PC-3 (cell line): ENCODE measurements around the gene ROGDI. TPM values are rescaled to one million over a fixed set of nuclear protein-coding genes. Genes with fewer than 3 reads are reported as not detected.

Experiments used
- ATAC-seq: fragments of 200-7000 bp; cut with Tn5 transposase; 2 replicates; pipeline ENCODE4 v1.9.1; 2020; ENCODE audit warnings: mild to moderate bottlenecking, moderate library complexity
- BruUV-seq: library from RNA; stranded (reverse); fragments of 400-500 nt; replicated peaks from 2 replicates; lab custom pipeline; 2021; lab: Mats Ljungman, UMichigan
- CTCF ChIA-PET: fragments of 300-600 bp; sonication (Branson Sonifier 250); formaldehyde crosslinking; loops from one replicate; lab custom pipeline; 2022; ENCODE audit warnings: antibody characterized with exemption; lab: Charles Lee
- POLR2A ChIA-PET: fragments of 300-600 bp; sonication (Branson Sonifier 250); formaldehyde crosslinking; loops from one replicate; lab custom pipeline; 2022; ENCODE audit warnings: antibody characterized with exemption; ENCODE audit not compliant: unreplicated experiment; lab: Charles Lee
- DNase-seq: peaks from one replicate; pipeline ENCODE4 v3.0.0-alpha.2; 2015
- H2AFZ ChIP-seq: fragments of 300-600 bp; sonication (generic); 2 replicates; pipeline ENCODE4 v1.6.0; 2016; ENCODE audit warnings: antibody characterized with exemption, low read length
- H3F3A ChIP-seq: fragments of 300-600 bp; sonication (generic); one replicate; pipeline ENCODE4 v1.6.0; 2017; ENCODE audit warnings: antibody characterized with exemption, low read length, control low read depth, mild to moderate bottlenecking; ENCODE audit not compliant: unreplicated experiment
- H3K27ac ChIP-seq: fragments of 300-600 bp; sonication (generic); 2 replicates; pipeline ENCODE4 v1.5.1; 2016; ENCODE audit warnings: mild to moderate bottlenecking, low read length
- H3K27me3 ChIP-seq: fragments of 300-600 bp; sonication (generic); 2 replicates; pipeline ENCODE4 v1.6.1; 2016; ENCODE audit warnings: low read length, mixed read lengths
- H3K36me3 ChIP-seq: fragments of 300-600 bp; sonication (generic); 2 replicates; pipeline ENCODE4 v1.6.1; 2016; ENCODE audit warnings: low read depth, mixed run types, low read length, mixed read lengths
- H3K4me1 ChIP-seq: fragments of 300-600 bp; sonication (generic); 2 replicates; pipeline ENCODE4 v1.5.1; 2016; ENCODE audit warnings: low read length; ENCODE audit not compliant: insufficient read depth
- H3K4me2 ChIP-seq: fragments of 300-600 bp; sonication (generic); 2 replicates; pipeline ENCODE4 v1.6.0; 2016; ENCODE audit warnings: low read length
- H3K4me3 ChIP-seq: fragments of 300-600 bp; sonication (generic); 2 replicates; pipeline ENCODE4 v1.5.1; 2016; ENCODE audit warnings: mild to moderate bottlenecking, low read length, mixed read lengths
- H3K79me2 ChIP-seq: fragments of 300-600 bp; sonication (generic); 2 replicates; pipeline ENCODE4 v1.6.1; 2017; ENCODE audit warnings: low read length, mixed read lengths
- H3K9ac ChIP-seq: fragments of 300-600 bp; sonication (generic); 2 replicates; pipeline ENCODE4 v1.6.0; 2016; ENCODE audit warnings: mild to moderate bottlenecking, low read length
- H3K9me2 ChIP-seq: fragments of 300-600 bp; sonication (generic); replicated peaks from 2 replicates; pipeline ENCODE4 v1.6.1; 2016; ENCODE audit warnings: mixed run types, low read length, mixed read lengths
- H3K9me3 ChIP-seq: fragments of 300-600 bp; sonication (generic); 2 replicates; pipeline ENCODE4 v1.6.1; 2016; ENCODE audit warnings: low read length, mixed read lengths
- H4K20me1 ChIP-seq: fragments of 300-600 bp; sonication (generic); 2 replicates; pipeline ENCODE4 v1.6.1; 2016; ENCODE audit warnings: low read length, mixed read lengths
- CTCF ChIP-seq: fragments of 300-600 bp; sonication (generic); conservative IDR thresholded peaks from 2 replicates; pipeline ENCODE4 v1.5.1; 2017; ENCODE audit warnings: antibody characterized with exemption, low read depth, mild to moderate bottlenecking, low read length
- EZH2 ChIP-seq: fragments of 300-600 bp; sonication (generic); IDR thresholded peaks from one replicate; pipeline ENCODE4 v1.6.1; 2017; ENCODE audit warnings: antibody characterized with exemption, mild to moderate bottlenecking, low read length; ENCODE audit not compliant: unreplicated experiment
- EZH2phosphoT487 ChIP-seq: fragments of 300-600 bp; sonication (generic); IDR thresholded peaks from 2 replicates; pipeline ENCODE4 v1.6.1; 2018; ENCODE audit warnings: mild to moderate bottlenecking, antibody characterized with exemption, low read length, borderline replicate concordance
- intact Hi-C: fragments of 100-400 bp; cut with micrococcal nuclease; formaldehyde crosslinking; loops from 2 replicates; pipeline ENCODE4 v1.9.0; 2023
- total RNA-seq: library from RNA; depleted of rRNA; stranded (reverse); fragments of >200 nt; gene quantifications from 2 replicates; pipeline ENCODE4 v1.2.3, GENCODE V29; 2014

Gene ROGDI
- total RNA-seq, 1 experiment from 2014 or later: 23.3 TPM

- H3K27me3 ChIP-seq: no peaks in the 10 kb centered on the region
- intact Hi-C loops: no loop called here
- ATAC-seq: no peak
- CTCF ChIA-PET: no interaction called here
- H3K9ac ChIP-seq: no peak overlapping the region
- BruUV-seq: no TSS peak
- H3K4me2 ChIP-seq: no peak overlapping the region
- no peaks in the 10 kb centered on the region for H4K20me1 ChIP-seq
- H3K36me3 ChIP-seq: peaks cover 9% of the 10 kb centered on the region; the same call in 1 of the 2 replicates
- no peaks in the 10 kb centered on the region for H3K4me1 ChIP-seq
- H3K9me3 ChIP-seq: no peaks in the 10 kb centered on the region
- no peak overlapping the region for H3K4me3 ChIP-seq
- TF ChIP-seq EZH2 (no peak), EZH2phosphoT487 (no peak), CTCF (no peak)
- DNase-seq: no peak
- POLR2A ChIA-PET: no interaction called here
- H3K79me2 ChIP-seq: 0 out of 2 replicates have a peak, but pooled peaks cover 9% of the 10 kb centered on the region
- H2AFZ ChIP-seq: no peak overlapping the region
- H3F3A ChIP-seq: no peaks in the 10 kb centered on the region
- H3K9me2 ChIP-seq: no peaks in the 10 kb centered on the region
- H3K27ac ChIP-seq: no peak overlapping the region
These were observed 30.4 kb upstream of the ROGDI start for GRCh38 chr16:4832698-4833343.

- Histone ChIP-seq H3K9me2 (no peaks in the 10 kb centered on the region), H3K79me2 (0 out of 2 replicates have a peak, but pooled peaks cover 9% of the 10 kb centered on the region), H3F3A (no peaks in the 10 kb centered on the region), H3K9ac (no peak overlapping the region), H2AFZ (no peak overlapping the region), H3K4me2 (no peak overlapping the region), H3K4me3 (no peak overlapping the region), H4K20me1 (no peaks in the 10 kb centered on the region), H3K9me3 (no peaks in the 10 kb centered on the region), H3K4me1 (no peaks in the 10 kb centered on the region), H3K36me3 (peaks cover 17% of the 10 kb centered on the region; the same call in 1 of the 2 replicates), H3K27me3 (no peaks in the 10 kb centered on the region), H3K27ac (no peak overlapping the region)
- TF ChIP-seq CTCF (no peak), EZH2 (no peak), EZH2phosphoT487 (no peak)
- intact Hi-C loops: no loop called here
- ChIA-PET POLR2A (no interaction called here), CTCF (no interaction called here)
- ATAC-seq: no peak
- no peak for DNase-seq
- no TSS peak for BruUV-seq
These were observed 29.2 kb upstream of the ROGDI start for GRCh38 chr16:4831616-4832015.

- H3K9me3 ChIP-seq: no peaks in the 10 kb centered on the region
These were observed 28.0 kb upstream of the ROGDI start for GRCh38 chr16:4830408-4830807.

More at GRCh38 chr16:4830408-4830807, 28.0 kb upstream of the ROGDI start:
- Histone ChIP-seq H3K4me2 (no peak overlapping the region), H3K4me1 (no peaks in the 10 kb centered on the region), H3K79me2 (0 out of 2 replicates have a peak, but pooled peaks cover 9% of the 10 kb centered on the region), H3K4me3 (no peak overlapping the region), H3K9ac (no peak overlapping the region), H4K20me1 (no peaks in the 10 kb centered on the region), H3K27ac (no peak overlapping the region), H2AFZ (no peak overlapping the region), H3F3A (no peaks in the 10 kb centered on the region), H3K36me3 (peaks cover 22% of the 10 kb centered on the region; the same call in 1 of the 2 replicates), H3K9me2 (no peaks in the 10 kb centered on the region), H3K27me3 (no peaks in the 10 kb centered on the region)
- DNase-seq (no peak), ATAC-seq (no peak)
- TF ChIP-seq EZH2: no peak
- TF ChIP-seq CTCF: no peak
- no peak for TF ChIP-seq EZH2phosphoT487
- ChIA-PET CTCF (no interaction called here), POLR2A (no interaction called here)
- BruUV-seq: no TSS peak
- intact Hi-C loops: no loop called here
